GM19452 (cell line): ENCODE data around the gene GLG1.
"Not testable (repeated sequence)": the region's sequence is repeated elsewhere in the genome, so short reads cannot be mapped to it uniquely, and the experiment has no call there.

Source experiments
- ATAC-seq: cut with Tn5 transposase; IDR thresholded peaks from one replicate; pipeline ENCODE4 v1.9.1; 2021; ENCODE audit not compliant: unreplicated experiment

Gene GLG1

GRCh38 chr16:74606521-74607309, at the start of gene GLG1:
Gene GLG1 (minus strand): TSS chr16:74607114. CDS start chr16:74607094, 20 bp downstream.
- ATAC-seq = peak; percentile 97

- ATAC-seq = no peak
Measured at GRCh38 chr16:74654536-74655050, 47.7 kb upstream of the GLG1 start.

- not testable (repeated sequence) for ATAC-seq
Measured at GRCh38 chr16:74652883-74653282, 46.0 kb upstream of the GLG1 start.

- ATAC-seq = no peak
Measured at GRCh38 chr16:74652249-74652648, 45.3 kb upstream of the GLG1 start.

GRCh38 chr16:74651841-74652240, 44.9 kb upstream of the GLG1 start:
- no peak for ATAC-seq

GRCh38 chr16:74650966-74651567, 44.2 kb upstream of the GLG1 start:
- ATAC-seq = no peak

GRCh38 chr16:74649839-74650504, 43.1 kb upstream of the GLG1 start:
- ATAC-seq = no peak

GRCh38 chr16:74641969-74642368, 35.1 kb upstream of the GLG1 start:
- no peak for ATAC-seq

- no peak for ATAC-seq
Measured at GRCh38 chr16:74637742-74638453, 31.0 kb upstream of the GLG1 start.

GRCh38 chr16:74635303-74635702, 28.4 kb upstream of the GLG1 start:
- ATAC-seq = no peak

- ATAC-seq = no peak
Measured at GRCh38 chr16:74633686-74634085, 26.8 kb upstream of the GLG1 start.

GRCh38 chr16:74627506-74628220, 20.7 kb upstream of the GLG1 start:
- ATAC-seq = no peak

- no peak for ATAC-seq
Measured at GRCh38 chr16:74626741-74627416, 20.0 kb upstream of the GLG1 start.

- no peak for ATAC-seq
Measured at GRCh38 chr16:74625500-74626350, 18.8 kb upstream of the GLG1 start.

- ATAC-seq = no peak
Measured at GRCh38 chr16:74623839-74624235, 16.9 kb upstream of the GLG1 start.

GRCh38 chr16:74623214-74623838, 16.4 kb upstream of the GLG1 start:
- ATAC-seq = no peak

GRCh38 chr16:74622005-74622404, 15.1 kb upstream of the GLG1 start:
- ATAC-seq = no peak

- ATAC-seq = no peak
Measured at GRCh38 chr16:74617206-74617788, 10.4 kb upstream of the GLG1 start.
